ENCODE data around the gene DNAJC17. TPM values are rescaled to one million over a fixed set of nuclear protein-coding genes. Genes with fewer than 3 reads are reported as not detected.

DNAJC17 gene
- polyA plus RNA-seq, 1 donor from 2014 or later = 79.6 TPM

GRCh38 chr15:40739854-40740253, 67.4 kb downstream of the DNAJC17 start:
- Histone ChIP-seq H3K79me2 (replicated peaks; ENCODE audit: insufficient read depth, low read length) (no peaks in the 10 kb centered on the region), H3K36me3 (ENCODE audit: insufficient read depth, low read length) (no peaks in the 10 kb centered on the region), H3K9ac (ENCODE audit: low read length) (no peak overlapping the region), H3K27ac (ENCODE audit: low read length) (no peak overlapping the region), H4K20me1 (ENCODE audit: insufficient read depth) (no peaks in the 10 kb centered on the region), H3K4me3 (ENCODE audit: low read length) (no peak overlapping the region), H2AFZ (ENCODE audit: low read depth, low read length) (no peak overlapping the region), H3K27me3 (ENCODE audit: insufficient read depth, low read depth, low read length) (no peaks in the 10 kb centered on the region), H3F3A (ENCODE audit: insufficient read depth, low read length, poor library complexity, severe bottlenecking) (no peaks in the 10 kb centered on the region), H3K4me2 (ENCODE audit: low read length) (no peak overlapping the region), H3K9me3 (ENCODE audit: low read length) (no peaks in the 10 kb centered on the region), H3K9me2 (ENCODE audit: insufficient read depth, low read length) (no peaks in the 10 kb centered on the region)
- TF ChIP-seq POLR2AphosphoS5 (IDR thresholded peaks at IDR 0.05) = no peak
- no peak for TF ChIP-seq RAD21 (conservative IDR thresholded peaks at IDR 0.05)
- TF ChIP-seq CTCF (IDR thresholded peaks at IDR 0.05; ENCODE audit: poor library complexity, severe bottlenecking) = no peak
- TF ChIP-seq MXI1 (conservative IDR thresholded peaks at IDR 0.05; ENCODE audit: poor library complexity, severe bottlenecking) = no peak
- no peak for TF ChIP-seq EZH2 (IDR thresholded peaks at IDR 0.05; ENCODE audit: borderline replicate concordance, insufficient read depth, low read length, poor library complexity, severe bottlenecking)
- no peak for TF ChIP-seq SMC3 (conservative IDR thresholded peaks at IDR 0.05; ENCODE audit: poor library complexity)
- no peak for TF ChIP-seq REST (IDR thresholded peaks at IDR 0.05; ENCODE audit: borderline replicate concordance)
- TF ChIP-seq TAF1 (IDR thresholded peaks at IDR 0.05; ENCODE audit: low read depth) = no peak
- TF ChIP-seq EP300 (conservative IDR thresholded peaks at IDR 0.05; ENCODE audit: poor library complexity, severe bottlenecking) = no peak

GRCh38 chr15:40739047-40739446, 68.2 kb downstream of the DNAJC17 start:
- H3K4me2 ChIP-seq (ENCODE audit: low read length) = no peak overlapping the region
- TF ChIP-seq POLR2AphosphoS5 (IDR thresholded peaks at IDR 0.05) (no peak), TAF1 (IDR thresholded peaks at IDR 0.05; ENCODE audit: low read depth) (no peak), EP300 (conservative IDR thresholded peaks at IDR 0.05; ENCODE audit: poor library complexity, severe bottlenecking) (no peak), MXI1 (conservative IDR thresholded peaks at IDR 0.05; ENCODE audit: poor library complexity, severe bottlenecking) (no peak), RAD21 (conservative IDR thresholded peaks at IDR 0.05) (no peak), REST (IDR thresholded peaks at IDR 0.05; ENCODE audit: borderline replicate concordance) (no peak), EZH2 (IDR thresholded peaks at IDR 0.05; ENCODE audit: borderline replicate concordance, insufficient read depth, low read length, poor library complexity, severe bottlenecking) (no peak), CTCF (IDR thresholded peaks at IDR 0.05; ENCODE audit: poor library complexity, severe bottlenecking) (no peak), SMC3 (conservative IDR thresholded peaks at IDR 0.05; ENCODE audit: poor library complexity) (no peak)
- no peaks in the 10 kb centered on the region for H3F3A ChIP-seq (ENCODE audit: insufficient read depth, low read length, poor library complexity, severe bottlenecking)
- no peak overlapping the region for H2AFZ ChIP-seq (ENCODE audit: low read depth, low read length)
- H3K9me3 ChIP-seq (ENCODE audit: low read length) = no peaks in the 10 kb centered on the region
- H3K4me3 ChIP-seq (ENCODE audit: low read length) = no peak overlapping the region
- H3K27me3 ChIP-seq (ENCODE audit: insufficient read depth, low read depth, low read length) = no peaks in the 10 kb centered on the region
- H3K36me3 ChIP-seq (ENCODE audit: insufficient read depth, low read length) = no peaks in the 10 kb centered on the region
- no peak overlapping the region for H3K9ac ChIP-seq (ENCODE audit: low read length)
- H3K9me2 ChIP-seq (ENCODE audit: insufficient read depth, low read length) = no peaks in the 10 kb centered on the region
- H3K27ac ChIP-seq (ENCODE audit: low read length) = no peak overlapping the region
- no peaks in the 10 kb centered on the region for H4K20me1 ChIP-seq (ENCODE audit: insufficient read depth)
- H3K79me2 ChIP-seq (replicated peaks; ENCODE audit: insufficient read depth, low read length) = no peaks in the 10 kb centered on the region

Measured in neural cell (in vitro differentiated cells).